GM21723 (cell line): ENCODE data around the gene ITGA7.
A peak's percentile ranks its signal among the peaks of the same experiment; 100 is the strongest.

Experiments
- ATAC-seq: cut with Tn5 transposase; IDR thresholded peaks from one replicate; pipeline ENCODE4 v1.9.1; 2021; ENCODE audit warnings: mild to moderate bottlenecking, moderate library complexity; ENCODE audit not compliant: unreplicated experiment

ITGA7 gene

GRCh38 chr12:55707841-55708694 lies at the start of gene ITGA7:
ITGA7 (minus strand) TSS chr12:55707904; CDS start chr12:55707682, 222 bp downstream.
- ATAC-seq: no peak

GRCh38 chr12:55755246-55755645 lies 47.5 kb upstream of the ITGA7 start:
- ATAC-seq: no peak

GRCh38 chr12:55748230-55748993 lies 40.7 kb upstream of the ITGA7 start:
- ATAC-seq: no peak

- ATAC-seq: no peak
Observed at GRCh38 chr12:55746913-55747231, 39.2 kb upstream of the ITGA7 start.

- ATAC-seq: no peak
Observed at GRCh38 chr12:55746174-55746912, 38.6 kb upstream of the ITGA7 start.

- no peak for ATAC-seq
Observed at GRCh38 chr12:55745361-55746173, 37.9 kb upstream of the ITGA7 start.

- ATAC-seq: no peak
Observed at GRCh38 chr12:55744340-55745030, 36.8 kb upstream of the ITGA7 start.

- peak; percentile 46 for ATAC-seq
Observed at GRCh38 chr12:55743406-55744339, 36.0 kb upstream of the ITGA7 start.

- ATAC-seq: peak; percentile 36
Observed at GRCh38 chr12:55742719-55743405, 35.2 kb upstream of the ITGA7 start, which contains the start of gene GDF11. GDF11 (plus strand) TSS chr12:55743122; CDS start chr12:55743317, 195 bp downstream.

- no peak for ATAC-seq
Observed at GRCh38 chr12:55741931-55742680, 34.4 kb upstream of the ITGA7 start.

GRCh38 chr12:55739025-55739378 lies 31.3 kb upstream of the ITGA7 start:
- no peak for ATAC-seq

GRCh38 chr12:55738123-55739024 lies 30.7 kb upstream of the ITGA7 start:
- peak; percentile 83 for ATAC-seq

GRCh38 chr12:55737581-55738122 lies 29.9 kb upstream of the ITGA7 start:
- peak; percentile 3 for ATAC-seq

- ATAC-seq: peak; percentile 39
Observed at GRCh38 chr12:55736780-55737580, 29.3 kb upstream of the ITGA7 start.

- ATAC-seq: no peak
Observed at GRCh38 chr12:55736076-55736475, 28.4 kb upstream of the ITGA7 start.
